ENCODE data around the gene PRKG1. TPM values are rescaled to one million over a fixed set of nuclear protein-coding genes. Genes with fewer than 3 reads are reported as not detected.
"Not testable (repeated sequence)": the region's sequence is repeated elsewhere in the genome, so short reads cannot be mapped to it uniquely, and the experiment has no call there.

Gene PRKG1
- total RNA-seq, 1 experiment from 2014 or later, result 10.4 TPM

GRCh38 chr10:52245547-52245946 lies 1171.3 kb downstream of the PRKG1 start:
- Mint-ChIP-seq H3K4me3 (no peak overlapping the region), H3K36me3 (ENCODE audit: insufficient read depth in 1 of 3, low read depth in 3 of 3) (no peaks in the 10 kb centered on the region), H3K9me3 (no peaks in the 10 kb centered on the region), H3K27ac (no peak overlapping the region), H3K27me3 (ENCODE audit: low read depth) (no peaks in the 10 kb centered on the region), H3K4me1 (no peaks in the 10 kb centered on the region)
- Histone ChIP-seq H3K23ac (ENCODE audit: insufficient read length, low read depth, low read length) (no peak overlapping the region), H4K5ac (ENCODE audit: insufficient read length, low read depth, low read length) (no peak overlapping the region), H3T11ph (ENCODE audit: low read length) (no peak overlapping the region), H3K23me2 (ENCODE audit: insufficient read length, low read depth, low read length, poor library complexity, severe bottlenecking) (no peaks in the 10 kb centered on the region), H3K4ac (ENCODE audit: low read depth, low read length) (no peak overlapping the region), H3K27ac (ENCODE audit: insufficient read length, low read depth, low read length) (no peak overlapping the region), H3K9me3 (ENCODE audit: control insufficient read depth, low read depth, low read length) (no peaks in the 10 kb centered on the region), H2BK15ac (ENCODE audit: low read depth, low read length) (no peak overlapping the region), H2BK5ac (ENCODE audit: insufficient read length, low read length) (no peak overlapping the region), H4K8ac (replicated peaks; ENCODE audit: insufficient read length, low read depth, low read length) (no peak overlapping the region), H3K27me3 (ENCODE audit: insufficient read depth, low read length) (no peaks in the 10 kb centered on the region), H3K18ac (ENCODE audit: insufficient read length, low read depth, low read length) (no peak overlapping the region), H2BK20ac (ENCODE audit: low read depth, low read length, poor library complexity, severe bottlenecking) (no peak overlapping the region), H3K14ac (ENCODE audit: insufficient read depth, low read length) (no peak overlapping the region), H4K91ac (ENCODE audit: insufficient read length, low read depth, low read length) (no peak overlapping the region), H3K4me2 (ENCODE audit: insufficient read depth, insufficient read length, low read length) (no peak overlapping the region), H3K56ac (ENCODE audit: insufficient read length, low read depth, low read length) (no peak overlapping the region), H4K20me1 (ENCODE audit: control insufficient read depth, insufficient read depth, insufficient read length) (no peaks in the 10 kb centered on the region), H3K9ac (ENCODE audit: extremely low read depth, insufficient read length, low read length) (no peak overlapping the region), H2AK5ac (ENCODE audit: insufficient read length, low read length) (no peak overlapping the region), H3K4me1 (ENCODE audit: insufficient read depth, low read length) (no peaks in the 10 kb centered on the region), H2BK120ac (ENCODE audit: low read depth, low read length, poor library complexity, severe bottlenecking) (no peak overlapping the region), H2BK12ac (ENCODE audit: insufficient read length, low read depth, low read length) (no peak overlapping the region), H2AFZ (ENCODE audit: low read length) (no peak overlapping the region), H3K79me1 (ENCODE audit: insufficient read depth, low read depth, low read length, poor library complexity, severe bottlenecking) (no peaks in the 10 kb centered on the region), H3K79me2 (ENCODE audit: insufficient read depth, low read length) (no peaks in the 10 kb centered on the region)
- DNase-seq, result no peak
- TF ChIP-seq CTCF (conservative IDR thresholded peaks at IDR 0.05), result no peak
- no CpG with 5 or more reads among the region's 2 CpGs for WGBS (ENCODE audit: extremely low coverage, insufficient read length, low lambda C conversion rate)

- not testable (repeated sequence) for H2AK5ac ChIP-seq (ENCODE audit: insufficient read length, low read length); H3K23me2 ChIP-seq (ENCODE audit: insufficient read length, low read depth, low read length, poor library complexity, severe bottlenecking); DNase-seq; H2BK20ac ChIP-seq (ENCODE audit: low read depth, low read length, poor library complexity, severe bottlenecking); H2BK12ac ChIP-seq (ENCODE audit: insufficient read length, low read depth, low read length); H3K27ac ChIP-seq (ENCODE audit: insufficient read length, low read depth, low read length); H2AFZ ChIP-seq (ENCODE audit: low read length); H3K27me3 ChIP-seq (ENCODE audit: insufficient read depth, low read length); H3T11ph ChIP-seq (ENCODE audit: low read length); H4K5ac ChIP-seq (ENCODE audit: insufficient read length, low read depth, low read length); H2BK15ac ChIP-seq (ENCODE audit: low read depth, low read length); H3K4me1 Mint-ChIP-seq; H3K14ac ChIP-seq (ENCODE audit: insufficient read depth, low read length); H2BK5ac ChIP-seq (ENCODE audit: insufficient read length, low read length); H3K9me3 Mint-ChIP-seq; H2BK120ac ChIP-seq (ENCODE audit: low read depth, low read length, poor library complexity, severe bottlenecking); H3K27me3 Mint-ChIP-seq (ENCODE audit: low read depth); H3K9me3 ChIP-seq (ENCODE audit: control insufficient read depth, low read depth, low read length); H4K91ac ChIP-seq (ENCODE audit: insufficient read length, low read depth, low read length); H3K56ac ChIP-seq (ENCODE audit: insufficient read length, low read depth, low read length); H3K79me1 ChIP-seq (ENCODE audit: insufficient read depth, low read depth, low read length, poor library complexity, severe bottlenecking); H3K4me1 ChIP-seq (ENCODE audit: insufficient read depth, low read length); H3K23ac ChIP-seq (ENCODE audit: insufficient read length, low read depth, low read length); H3K79me2 ChIP-seq (ENCODE audit: insufficient read depth, low read length); H4K8ac ChIP-seq (replicated peaks; ENCODE audit: insufficient read length, low read depth, low read length); H3K27ac Mint-ChIP-seq; H3K18ac ChIP-seq (ENCODE audit: insufficient read length, low read depth, low read length); H3K9ac ChIP-seq (ENCODE audit: extremely low read depth, insufficient read length, low read length); H3K36me3 Mint-ChIP-seq (ENCODE audit: insufficient read depth in 1 of 3, low read depth in 3 of 3); H3K4me2 ChIP-seq (ENCODE audit: insufficient read depth, insufficient read length, low read length); H4K20me1 ChIP-seq (ENCODE audit: control insufficient read depth, insufficient read depth, insufficient read length); H3K4me3 Mint-ChIP-seq; H3K4ac ChIP-seq (ENCODE audit: low read depth, low read length)
- no CpG with 5 or more reads among the region's 7 CpGs for WGBS (ENCODE audit: extremely low coverage, insufficient read length, low lambda C conversion rate)
These were observed 1173.6 kb downstream of the PRKG1 start for GRCh38 chr10:52247929-52248328.

Data from H9 (cell line).